T47D (cell line): ENCODE data around the gene TIGD1.
A peak's percentile ranks its signal among the peaks of the same experiment; 100 is the strongest.

Experiments used
- DNase-seq, 2 experiments: peaks; one replicate each; pipeline versions ENCODE4 v3.0.0 to v3.0.0-alpha.2; 2011 to 2012; ENCODE audit warnings: low read depth in 1 of 2, low spot score in 1 of 2
- JUND ChIP-seq: IDR thresholded peaks from 2 replicates; pipeline ENCODE4 v1.6.1; 2012; ENCODE audit warnings: low read depth
- in situ Hi-C: cut with HindIII; loops from 2 replicates; pipeline ENCODE4 v1.10.0; 2016; ENCODE audit warnings: low sequenced_read_pairs, low pct_unique_long_range_greater_than_20kb

The TIGD1 gene

DNA sequence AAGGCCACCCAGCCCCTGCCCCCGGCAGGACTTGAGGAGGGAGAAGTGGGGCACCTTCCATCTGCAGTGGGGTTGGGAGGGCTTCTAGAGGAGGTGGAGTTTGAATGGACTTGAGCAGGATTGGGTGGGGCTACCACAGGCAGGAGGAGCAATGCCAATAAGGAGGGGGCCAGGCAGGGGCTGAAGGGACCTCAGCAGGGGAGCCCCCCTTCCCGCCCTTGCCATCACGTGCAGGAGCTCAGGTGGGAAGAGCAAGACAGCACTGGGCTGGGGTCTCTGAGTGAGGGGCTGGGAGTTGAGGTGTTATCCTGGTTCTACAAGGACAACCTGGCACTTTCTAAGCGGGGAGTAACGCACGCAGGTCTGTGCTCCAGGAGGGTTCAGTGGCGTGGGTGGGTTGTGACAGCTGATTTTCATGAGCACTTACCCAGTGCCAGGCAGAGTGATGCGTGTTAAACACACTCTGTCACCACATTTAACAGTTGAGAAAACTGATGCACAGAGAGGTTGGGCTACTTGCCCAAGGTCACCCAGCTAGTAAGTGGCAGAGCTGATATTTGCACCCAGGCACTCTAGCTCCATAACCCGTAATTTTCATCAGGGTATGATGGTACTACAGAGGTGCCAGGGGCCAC lies 19.6 kb downstream of the TIGD1 start:
- no peak for DNase-seq
- TF ChIP-seq JUND: no peak
- in situ Hi-C loops: no loop called here

DNA sequence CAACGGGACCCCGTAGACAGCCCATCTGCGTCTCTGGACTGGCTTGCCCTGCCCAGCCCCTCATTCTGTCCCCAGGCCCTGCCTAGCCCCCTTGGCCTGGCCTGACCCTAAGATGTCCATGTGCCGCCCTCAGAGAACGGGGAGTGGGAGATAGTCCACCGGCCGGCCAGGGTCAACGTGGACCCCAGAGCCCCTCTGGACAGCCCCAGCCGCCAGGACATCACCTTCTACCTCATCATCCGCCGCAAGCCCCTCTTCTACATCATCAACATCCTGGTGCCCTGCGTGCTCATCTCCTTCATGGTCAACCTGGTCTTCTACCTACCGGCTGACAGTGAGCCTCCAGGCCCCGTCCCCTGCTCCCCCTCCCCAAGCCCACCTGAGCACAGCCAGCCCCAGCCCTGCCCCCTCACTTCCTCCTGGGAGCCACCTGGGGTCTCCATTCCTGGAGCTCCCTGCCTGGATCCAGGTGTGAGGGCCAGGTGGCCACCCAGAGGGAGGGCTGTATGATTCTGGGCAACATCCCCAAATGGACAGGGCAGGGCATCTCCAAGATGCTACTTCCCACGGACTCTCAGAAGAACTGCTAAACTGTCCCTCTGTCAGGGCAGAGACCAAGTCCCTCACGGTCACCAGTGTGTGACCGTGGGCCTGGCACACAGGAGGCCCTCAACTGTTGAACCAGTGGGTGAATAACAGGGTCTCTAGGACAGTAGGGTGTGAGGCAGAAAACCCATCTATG lies 20.4 kb downstream of the TIGD1 start:
- no peak for TF ChIP-seq JUND
- in situ Hi-C loops: no loop called here
- DNase-seq: no peak

DNA sequence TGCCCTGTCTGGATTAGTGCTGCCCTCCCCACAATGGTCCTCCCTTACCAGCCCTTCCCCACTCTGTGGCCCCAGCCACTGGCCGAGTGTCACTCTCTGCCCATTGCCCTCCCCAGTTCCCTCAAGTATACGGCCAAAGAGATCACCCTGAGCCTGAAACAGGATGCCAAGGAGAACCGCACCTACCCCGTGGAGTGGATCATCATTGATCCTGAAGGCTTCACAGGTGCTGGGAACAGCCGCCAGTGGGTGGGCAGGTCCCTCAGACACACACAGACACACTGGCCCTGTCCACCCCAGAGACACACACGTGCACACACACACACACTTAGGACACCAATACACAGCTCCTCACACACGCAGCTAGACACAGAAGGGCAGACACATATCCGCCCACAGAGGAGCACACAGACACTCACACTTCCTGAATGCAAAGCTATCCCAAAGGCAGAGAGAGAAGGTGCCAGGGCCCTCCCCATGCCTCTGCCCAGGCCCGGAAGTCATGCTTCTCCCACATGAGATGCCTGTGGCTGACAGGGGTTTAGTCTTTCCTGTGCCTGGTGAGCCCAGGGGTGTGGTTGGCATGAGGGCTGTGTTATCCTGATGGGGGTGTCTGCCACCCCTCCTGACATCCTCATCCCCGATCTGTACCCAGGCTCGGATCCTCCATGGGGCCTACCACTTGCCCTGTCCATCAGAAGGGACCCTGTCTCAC lies 21.5 kb downstream of the TIGD1 start:
- in situ Hi-C loops: no loop called here
- TF ChIP-seq JUND: no peak
- DNase-seq: no peak

DNA sequence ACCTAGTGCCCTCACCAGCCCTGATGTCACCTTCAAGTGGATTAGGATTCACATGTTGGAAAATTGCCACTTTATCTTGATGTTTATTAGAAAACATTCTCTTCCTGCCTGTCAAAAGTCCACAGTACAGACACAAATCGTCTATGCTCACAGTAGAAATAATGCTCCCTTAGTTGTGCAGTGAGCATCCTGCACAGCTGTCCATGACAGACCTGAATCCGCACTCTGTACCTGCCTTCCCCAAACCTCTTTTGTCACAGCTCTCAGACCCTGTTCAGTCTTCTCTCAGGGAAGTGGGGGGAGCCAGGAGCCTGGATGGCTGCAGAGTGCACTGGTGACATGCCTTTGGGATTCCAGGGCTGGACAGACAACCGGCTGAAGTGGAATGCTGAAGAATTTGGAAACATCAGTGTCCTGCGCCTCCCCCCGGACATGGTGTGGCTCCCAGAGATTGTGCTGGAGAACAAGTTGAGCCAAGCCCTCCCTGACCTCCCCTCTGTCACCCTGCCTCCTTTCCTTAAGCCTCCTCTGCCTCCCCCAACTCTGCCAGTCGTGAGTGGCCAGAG lies 22.4 kb downstream of the TIGD1 start:
- in situ Hi-C loops: no loop called here
- DNase-seq: no peak
- TF ChIP-seq JUND: no peak

DNA sequence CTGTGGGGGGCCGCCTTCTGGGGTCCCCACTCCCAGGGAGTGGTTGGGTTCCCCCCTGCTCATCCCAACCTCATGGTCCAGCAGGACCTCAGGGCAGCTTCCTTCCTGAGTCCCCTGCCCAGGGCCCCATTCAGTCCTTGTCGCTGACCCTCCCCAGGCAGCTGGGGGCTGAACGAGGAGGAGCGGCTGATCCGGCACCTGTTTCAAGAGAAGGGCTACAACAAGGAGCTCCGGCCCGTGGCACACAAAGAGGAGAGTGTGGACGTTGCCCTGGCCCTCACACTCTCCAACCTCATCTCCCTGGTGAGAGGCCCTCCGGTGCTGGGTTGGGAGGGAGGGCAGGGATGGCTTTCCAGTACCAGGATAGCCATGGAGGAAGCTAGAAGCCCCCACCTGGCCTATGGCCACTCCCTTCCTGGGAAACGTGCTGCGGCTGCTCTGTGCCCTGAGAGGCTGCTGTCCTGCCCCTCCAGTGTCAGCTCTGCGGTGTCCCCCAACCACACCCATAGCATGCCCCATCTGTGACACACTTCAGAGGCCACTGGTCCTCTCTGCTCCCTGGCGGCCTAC lies 23.9 kb downstream of the TIGD1 start:
- in situ Hi-C loops: no loop called here
- DNase-seq: no peak
- no peak for TF ChIP-seq JUND

DNA sequence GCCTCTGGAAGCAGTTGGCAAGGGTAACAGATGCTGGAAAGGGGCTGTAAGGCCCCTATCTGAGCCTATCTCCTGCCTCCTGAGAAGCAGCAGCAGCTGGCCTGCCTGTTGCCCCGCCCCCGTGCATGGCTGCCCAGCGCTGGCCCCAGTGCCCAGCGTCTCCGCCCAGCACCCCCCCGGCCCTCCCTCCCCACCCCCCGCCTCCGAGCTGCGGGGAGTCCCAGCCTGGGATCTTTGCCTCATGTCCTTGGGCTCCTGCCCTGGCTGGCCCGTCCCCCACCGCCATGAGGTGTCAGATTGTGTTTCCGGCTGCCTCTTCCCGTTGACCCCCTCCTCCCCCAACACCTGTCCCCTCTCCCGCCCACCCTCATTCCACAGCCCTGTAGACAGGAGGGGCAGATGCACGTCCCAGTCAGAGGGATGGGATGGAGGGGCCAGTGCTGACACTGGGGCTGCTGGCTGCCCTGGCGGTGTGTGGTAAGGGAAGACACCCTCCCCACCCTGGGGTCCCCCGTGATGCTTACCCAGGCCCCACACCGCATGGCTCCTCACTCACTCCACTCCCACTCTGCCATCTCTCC lies 24.5 kb downstream of the TIGD1 start, which contains the start of gene CHRND:
TSS of gene CHRND (plus strand) at position 370 of the 581 bp plus-strand sequence. CDS start at position 426, 56 bp downstream.
- no peak for TF ChIP-seq JUND
- no peak for DNase-seq
- in situ Hi-C loops: no loop called here

DNA sequence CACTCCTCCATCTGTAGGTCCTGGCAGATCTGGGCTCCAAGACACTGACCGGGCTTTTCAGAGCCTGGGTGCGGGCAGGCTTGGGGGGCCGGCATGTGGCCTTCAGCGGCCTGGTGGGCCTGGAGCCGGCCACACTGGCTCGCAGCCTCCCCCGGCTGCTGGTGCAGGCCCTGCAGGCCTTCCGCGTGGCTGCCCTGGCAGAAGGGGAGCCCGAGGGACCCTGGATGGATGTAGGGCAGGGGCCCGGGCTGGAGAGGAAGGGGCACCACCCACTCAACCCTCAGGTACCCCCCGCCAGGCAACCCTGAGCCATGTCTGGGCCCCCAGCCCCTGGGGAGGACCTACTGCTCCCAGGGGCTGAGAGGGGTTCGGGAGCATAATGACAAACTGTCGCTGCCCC lies 25.2 kb downstream of the TIGD1 start:
- TF ChIP-seq JUND: no peak
- DNase-seq: no peak
- in situ Hi-C loops: no loop called here

DNA sequence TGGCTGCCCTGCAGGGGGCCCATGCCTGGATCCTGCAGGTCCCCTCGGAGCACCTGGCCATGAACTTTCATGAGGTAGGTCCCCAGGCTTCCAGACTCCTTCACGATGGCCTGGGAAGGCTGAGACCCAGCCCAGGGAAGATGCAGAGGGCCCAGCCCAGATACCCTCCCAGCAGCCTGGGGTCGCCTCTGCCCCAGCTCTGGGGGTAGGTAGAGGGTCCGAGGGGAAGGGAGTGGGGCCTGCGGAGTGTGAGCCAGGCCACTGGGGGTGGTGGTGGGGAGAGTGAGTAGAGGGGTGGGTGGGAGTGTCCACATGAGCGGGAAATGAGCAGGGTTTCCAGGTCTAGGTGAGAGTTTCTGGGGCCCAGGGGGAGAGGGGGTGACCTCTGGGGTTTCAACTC lies 25.6 kb downstream of the TIGD1 start:
- TF ChIP-seq JUND: no peak
- in situ Hi-C loops: no loop called here
- no peak for DNase-seq

DNA sequence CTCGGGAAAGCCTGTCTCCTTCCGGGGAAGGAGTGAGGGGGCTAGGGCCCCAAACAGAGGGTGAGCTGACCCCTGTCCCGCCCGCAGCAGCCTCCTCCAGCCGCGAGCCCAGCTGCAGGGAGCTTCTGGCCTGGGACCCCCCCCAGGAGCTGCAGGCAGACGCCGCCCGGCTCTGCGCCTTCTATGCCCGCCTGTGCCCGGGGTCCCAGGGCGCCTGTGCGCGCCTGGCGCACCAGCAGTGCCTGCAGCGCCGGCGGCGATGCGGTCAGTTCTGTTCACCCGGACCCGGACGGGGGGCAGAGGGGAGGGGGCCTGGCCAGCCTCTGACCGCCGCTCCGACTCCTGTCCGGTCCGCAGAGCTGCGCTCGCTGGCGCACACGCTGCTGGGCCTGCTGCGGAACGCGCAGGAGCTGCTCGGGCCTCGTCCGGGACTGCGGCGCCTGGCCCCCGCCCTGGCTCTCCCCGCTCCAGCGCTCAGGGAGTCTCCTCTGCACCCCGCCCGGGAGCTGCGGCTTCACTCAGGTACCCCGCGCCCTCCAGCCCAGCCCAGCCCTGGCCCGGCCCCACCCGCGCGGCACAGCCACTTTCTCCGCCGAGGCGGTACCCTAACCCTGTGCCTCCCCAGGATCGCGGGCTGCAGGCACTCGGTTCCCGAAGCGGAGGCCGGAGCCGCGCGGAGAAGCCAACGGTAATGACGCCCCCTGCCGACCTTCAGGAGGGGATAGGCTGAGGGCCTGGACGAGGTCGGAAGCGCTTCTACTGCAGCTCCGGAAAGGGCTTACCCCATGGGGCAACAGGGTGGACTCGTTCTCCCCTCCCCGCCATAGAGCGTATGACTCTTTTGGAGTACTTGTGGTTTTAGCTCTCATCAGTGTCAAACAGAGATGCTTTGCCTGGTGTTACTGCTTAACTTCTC lies 26.4 kb downstream of the TIGD1 start:
- DNase-seq: peak; percentile 46 to 49
- in situ Hi-C loops: no loop called here
- TF ChIP-seq JUND: no peak

DNA sequence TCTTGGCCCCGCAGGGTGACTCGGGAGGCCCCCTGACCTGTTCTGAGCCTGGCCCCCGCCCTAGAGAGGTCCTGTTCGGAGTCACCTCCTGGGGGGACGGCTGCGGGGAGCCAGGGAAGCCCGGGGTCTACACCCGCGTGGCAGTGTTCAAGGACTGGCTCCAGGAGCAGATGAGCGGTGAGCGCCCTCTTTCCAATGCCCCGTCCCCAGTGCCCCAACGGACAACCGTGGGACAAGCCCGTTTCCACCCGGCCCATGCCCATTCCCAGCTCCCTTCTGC lies 27.0 kb downstream of the TIGD1 start:
- TF ChIP-seq JUND: no peak
- in situ Hi-C loops: no loop called here
- DNase-seq: peak in 1 of 2 experiments; percentile 17

DNA sequence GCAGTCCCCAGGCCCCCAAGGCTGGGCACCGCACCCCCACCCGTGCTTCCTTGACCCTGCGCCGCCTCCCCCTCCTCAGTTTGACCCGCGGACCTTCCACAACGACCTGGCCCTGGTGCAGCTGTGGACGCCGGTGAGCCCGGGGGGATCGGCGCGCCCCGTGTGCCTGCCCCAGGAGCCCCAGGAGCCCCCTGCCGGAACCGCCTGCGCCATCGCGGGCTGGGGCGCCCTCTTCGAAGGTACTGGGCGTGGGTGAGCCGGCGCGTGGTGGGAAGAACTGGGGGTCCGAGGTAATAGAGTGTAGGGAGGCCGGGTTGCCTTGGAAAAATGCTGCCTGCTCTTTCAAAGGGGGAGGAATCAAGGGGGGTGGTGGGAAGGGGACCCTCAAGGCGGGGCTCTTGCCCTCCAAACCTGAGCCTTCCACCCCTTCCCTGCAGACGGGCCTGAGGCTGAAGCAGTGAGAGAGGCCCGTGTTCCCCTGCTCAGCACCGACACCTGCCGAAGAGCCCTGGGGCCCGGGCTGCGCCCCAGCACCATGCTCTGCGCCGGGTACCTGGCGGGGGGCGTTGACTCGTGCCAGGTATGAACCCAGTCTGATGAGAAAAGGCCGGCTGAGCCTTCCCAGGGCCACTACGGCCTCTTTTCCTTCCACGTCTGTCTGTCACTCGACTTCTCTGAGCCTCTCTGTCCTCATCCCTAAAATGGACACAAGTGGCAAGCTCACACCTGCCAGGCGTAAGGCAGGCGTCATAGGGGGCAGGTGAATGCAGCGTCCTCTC lies 27.5 kb downstream of the TIGD1 start:
- no peak for DNase-seq
- no peak for TF ChIP-seq JUND
- in situ Hi-C loops: no loop called here
